ENCODE measurements around the gene AMDHD2.

AMDHD2 gene

GRCh38 chr16:2483939-2484897 lies 36.0 kb upstream of the AMDHD2 start:
- DNase-seq = no peak

GRCh38 chr16:2484898-2485508 lies 35.2 kb upstream of the AMDHD2 start:
- DNase-seq = no peak

- DNase-seq = no peak
Observed at GRCh38 chr16:2485811-2486507, 34.2 kb upstream of the AMDHD2 start.

- peak; percentile 76 to 80 for DNase-seq
Observed at GRCh38 chr16:2486645-2487516, 33.3 kb upstream of the AMDHD2 start.

- DNase-seq = no peak
Observed at GRCh38 chr16:2487517-2487842, 32.7 kb upstream of the AMDHD2 start.

- DNase-seq = no peak
Observed at GRCh38 chr16:2487903-2488531, 32.2 kb upstream of the AMDHD2 start.

GRCh38 chr16:2489581-2489980 lies 30.6 kb upstream of the AMDHD2 start:
- DNase-seq = no peak

- DNase-seq = no peak
Observed at GRCh38 chr16:2490190-2491105, 29.7 kb upstream of the AMDHD2 start.

- DNase-seq = no peak
Observed at GRCh38 chr16:2492292-2492691, 27.9 kb upstream of the AMDHD2 start.

- DNase-seq = no peak
Observed at GRCh38 chr16:2493605-2494004, 26.6 kb upstream of the AMDHD2 start.

GRCh38 chr16:2494616-2495015 lies 25.6 kb upstream of the AMDHD2 start:
- no peak for DNase-seq

- no peak for DNase-seq
Observed at GRCh38 chr16:2495041-2495440, 25.1 kb upstream of the AMDHD2 start.

GRCh38 chr16:2496223-2497115 lies 23.7 kb upstream of the AMDHD2 start:
- no peak for DNase-seq

- no peak for DNase-seq
Observed at GRCh38 chr16:2497116-2497630, 23.0 kb upstream of the AMDHD2 start.

- no peak for DNase-seq
Observed at GRCh38 chr16:2497695-2498484, 22.3 kb upstream of the AMDHD2 start.

GRCh38 chr16:2498531-2499253 lies 21.5 kb upstream of the AMDHD2 start:
- no peak for DNase-seq

- DNase-seq = no peak
Observed at GRCh38 chr16:2499454-2499853, 20.7 kb upstream of the AMDHD2 start.

- no peak for DNase-seq
Observed at GRCh38 chr16:2499890-2500429, 20.2 kb upstream of the AMDHD2 start.

All from activated CD4-positive, alpha-beta T cell treated with anti-CD3 and anti-CD28 coated beads, Interleukin-2, amount 50 U/mL, for 48 hours (primary cell).